ENCODE data around the gene D2HGDH.

GRCh38 chr2:241797441-241798080, 63.1 kb downstream of the D2HGDH start:
- TF ChIP-seq POLR2A (IDR thresholded peaks at IDR 0.05; ENCODE audit: low read depth, low read length): no peak
- TF ChIP-seq TAF1 (IDR thresholded peaks at IDR 0.05; ENCODE audit: borderline replicate concordance, low read depth, low read length): no peak
